ENCODE results near the gene KRT80. TPM values are rescaled to one million over a fixed set of nuclear protein-coding genes. Genes with fewer than 3 reads are reported as not detected.

The KRT80 gene
- total and polyA plus RNA-seq, 2 of the 13 experiments (the other 11 are each of a cell fraction or from before 2014, with no cell fraction given): 0.27 to 0.53 TPM

GRCh38 chr12:52119398-52120254, 72.2 kb downstream of the KRT80 start (continued):
- TF ChIP-seq, protein P1, sequence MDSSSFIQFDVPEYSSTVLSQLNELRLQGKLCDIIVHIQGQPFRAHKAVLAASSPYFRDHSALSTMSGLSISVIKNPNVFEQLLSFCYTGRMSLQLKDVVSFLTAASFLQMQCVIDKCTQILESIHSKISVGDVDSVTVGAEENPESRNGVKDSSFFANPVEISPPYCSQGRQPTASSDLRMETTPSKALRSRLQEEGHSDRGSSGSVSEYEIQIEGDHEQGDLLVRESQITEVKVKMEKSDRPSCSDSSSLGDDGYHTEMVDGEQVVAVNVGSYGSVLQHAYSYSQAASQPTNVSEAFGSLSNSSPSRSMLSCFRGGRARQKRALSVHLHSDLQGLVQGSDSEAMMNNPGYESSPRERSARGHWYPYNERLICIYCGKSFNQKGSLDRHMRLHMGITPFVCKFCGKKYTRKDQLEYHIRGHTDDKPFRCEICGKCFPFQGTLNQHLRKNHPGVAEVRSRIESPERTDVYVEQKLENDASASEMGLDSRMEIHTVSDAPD (CRISPR knock-in tag; IDR thresholded peaks at IDR 0.05): no peak
- TF ChIP-seq ZNF235 (CRISPR knock-in tag; IDR thresholded peaks at IDR 0.05; ENCODE audit: borderline replicate concordance) (no peak), MAFG (CRISPR knock-in tag; IDR thresholded peaks at IDR 0.05) (no peak), ZFY (CRISPR knock-in tag; IDR thresholded peaks at IDR 0.05) (peak; percentile 43; the same call in 1 of the 2 replicates), ZNF549 (CRISPR knock-in tag; IDR thresholded peaks at IDR 0.05) (no peak), DMTF1 (CRISPR knock-in tag; IDR thresholded peaks at IDR 0.05) (no peak), ZSCAN22 (CRISPR knock-in tag; IDR thresholded peaks at IDR 0.05) (no peak), HNRNPL (IDR thresholded peaks at IDR 0.05; ENCODE audit: low read depth, low read length) (no peak), XBP1 (CRISPR knock-in tag; IDR thresholded peaks at IDR 0.05) (no peak), HNF1B (CRISPR knock-in tag; IDR thresholded peaks at IDR 0.05) (no peak), GABPA (IDR thresholded peaks at IDR 0.05; ENCODE audit: low read depth, low read length) (no peak), GABPA (CRISPR knock-in tag; IDR thresholded peaks at IDR 0.05; ENCODE audit: low read depth) (peak; percentile 64), ZNF766 (CRISPR knock-in tag; IDR thresholded peaks at IDR 0.05; ENCODE audit: borderline replicate concordance) (no peak), FOXM1 (CRISPR knock-in tag; IDR thresholded peaks at IDR 0.05) (no peak), XRCC5 (optimal IDR thresholded peaks at IDR 0.05; ENCODE audit: low read length) (peak; percentile 91), PAWR (CRISPR knock-in tag; IDR thresholded peaks at IDR 0.05; ENCODE audit: borderline replicate concordance) (no peak), SOX5 (CRISPR knock-in tag; IDR thresholded peaks at IDR 0.05; ENCODE audit: borderline replicate concordance) (no peak; the same call in 1 of the 2 replicates), NFIC (IDR thresholded peaks at IDR 0.05; ENCODE audit: low read length) (no peak)
- TF ChIP-seq, protein P2, sequence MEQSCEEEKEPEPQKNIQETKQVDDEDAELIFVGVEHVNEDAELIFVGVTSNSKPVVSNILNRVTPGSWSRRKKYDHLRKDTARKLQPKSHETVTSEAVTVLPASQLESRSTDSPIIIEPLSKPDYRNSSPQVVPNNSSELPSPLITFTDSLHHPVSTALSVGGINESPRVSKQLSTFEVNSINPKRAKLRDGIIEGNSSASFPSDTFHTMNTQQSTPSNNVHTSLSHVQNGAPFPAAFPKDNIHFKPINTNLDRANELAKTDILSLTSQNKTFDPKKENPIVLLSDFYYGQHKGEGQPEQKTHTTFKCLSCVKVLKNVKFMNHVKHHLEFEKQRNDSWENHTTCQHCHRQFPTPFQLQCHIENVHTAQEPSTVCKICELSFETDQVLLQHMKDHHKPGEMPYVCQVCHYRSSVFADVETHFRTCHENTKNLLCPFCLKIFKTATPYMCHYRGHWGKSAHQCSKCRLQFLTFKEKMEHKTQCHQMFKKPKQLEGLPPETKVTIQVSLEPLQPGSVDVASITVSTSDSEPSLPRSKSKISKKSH (CRISPR knock-in tag; IDR thresholded peaks at IDR 0.05; ENCODE audit: borderline replicate concordance): 0 out of 2 replicates have a peak, but pooled peaks have one; percentile 43
